Aortic smooth muscle cell (primary cell): ENCODE data around the gene LSM14B. TPM values are rescaled to one million over a fixed set of nuclear protein-coding genes. Genes with fewer than 3 reads are reported as not detected.

Source experiments
- total RNA-seq: library from RNA; depleted of rRNA; stranded (reverse); fragments of >200 nt; gene quantifications from 2 replicates; pipeline ENCODE4 v1.2.3, GENCODE V29; 2014

LSM14B gene
- 32.6 and 34.2 TPM in 2 replicates for total RNA-seq

DNA sequence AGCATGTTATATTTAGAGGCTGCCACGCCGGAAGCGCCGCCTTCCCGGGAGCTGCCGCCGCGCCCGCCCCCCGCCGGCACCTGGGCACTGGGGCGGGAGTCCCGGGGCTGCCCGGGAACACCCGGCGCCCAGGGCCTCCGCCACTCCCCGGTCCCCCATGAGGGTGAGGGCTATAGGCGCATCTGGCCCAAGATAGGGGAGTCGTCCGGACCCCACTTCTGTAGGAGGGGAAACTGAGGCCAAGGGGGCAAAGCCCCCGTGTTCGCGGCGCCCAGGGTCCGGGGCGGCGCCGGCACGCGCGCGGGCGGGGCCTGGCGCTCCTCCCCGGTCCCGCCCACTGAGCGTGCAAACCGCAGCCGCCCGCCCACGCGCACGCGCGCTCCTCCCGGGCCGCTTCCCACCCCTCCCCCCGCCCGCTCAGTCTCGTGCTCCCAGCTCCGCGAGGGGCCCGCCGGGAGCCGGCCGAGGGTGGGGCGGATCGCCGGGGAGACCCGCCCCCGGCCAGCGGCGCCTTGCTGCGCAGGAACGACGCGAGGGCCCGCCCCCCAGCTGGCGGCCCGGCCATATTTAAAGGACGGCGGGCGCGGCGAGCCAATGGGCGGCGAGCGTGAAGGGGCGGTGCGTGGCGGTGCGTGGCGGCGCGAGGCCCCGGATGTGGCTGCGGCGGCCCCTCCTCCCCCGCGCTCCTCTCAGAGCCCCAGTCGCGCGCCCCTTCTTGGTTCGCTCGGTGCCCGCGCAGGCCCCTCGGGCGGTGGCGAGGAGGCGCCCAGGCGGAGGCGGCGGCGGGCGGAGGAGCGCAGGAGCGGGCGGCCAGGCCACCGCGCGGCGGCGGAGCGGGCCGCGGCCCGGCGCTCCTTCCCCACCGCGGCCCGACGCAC, at the start of gene LSM14B:
TSS of gene LSM14B (plus strand) at position 700 of the 878 bp plus-strand sequence. CDS start 192 bp downstream, outside the sequence.

DNA sequence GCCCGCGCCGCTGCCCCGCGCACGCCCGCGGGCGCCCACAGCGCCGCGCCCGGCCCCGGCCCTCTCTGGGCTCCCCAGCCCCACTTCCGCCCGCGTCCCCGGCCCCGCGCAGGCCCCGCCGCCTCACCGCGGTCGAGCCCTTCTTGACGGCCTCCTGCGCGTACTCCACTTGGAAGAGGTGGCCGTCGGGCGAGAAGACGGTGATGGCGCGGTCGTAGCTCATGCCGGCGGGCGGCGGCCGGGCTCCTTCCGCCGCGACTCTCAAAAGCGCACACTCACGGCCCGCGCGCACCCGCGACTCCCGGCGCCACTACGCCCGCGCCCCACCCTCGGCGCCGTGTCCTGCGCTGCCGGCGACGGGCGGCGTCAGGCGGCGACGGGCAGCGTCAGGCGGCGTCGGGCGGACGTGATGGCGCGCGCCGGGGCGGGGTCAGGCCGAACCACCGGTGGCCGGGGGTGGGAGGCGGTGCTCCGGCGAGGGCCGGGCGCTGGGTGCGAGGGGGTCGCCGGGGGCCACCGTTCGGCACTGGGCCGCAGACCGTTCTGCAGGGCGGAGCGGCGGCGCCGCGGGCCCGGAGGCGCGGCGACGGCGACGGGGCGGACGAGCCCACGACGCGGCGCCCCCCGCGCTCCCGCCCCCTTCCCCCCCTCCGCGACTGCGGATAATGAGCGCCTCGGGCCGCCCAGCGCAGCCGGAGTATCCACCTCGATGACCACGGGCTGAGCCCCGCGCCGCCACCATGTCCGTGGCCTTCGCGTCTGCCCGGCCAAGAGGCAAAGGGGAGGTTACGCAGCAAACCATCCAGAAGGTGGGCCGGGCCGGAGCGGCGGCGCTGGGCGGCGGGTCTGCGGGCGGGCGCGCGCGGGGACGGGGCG, 21.0 kb downstream of the LSM14B start, which contains the start of the genes PSMA7 and SS18L1:
TSS of gene PSMA7 (minus strand) at position 314 of the 876 bp plus-strand sequence. CDS start at position 223, 91 bp downstream.
TSS of gene SS18L1 (plus strand) at position 689 of the 876 bp plus-strand sequence. CDS start at position 741, 52 bp downstream.

DNA sequence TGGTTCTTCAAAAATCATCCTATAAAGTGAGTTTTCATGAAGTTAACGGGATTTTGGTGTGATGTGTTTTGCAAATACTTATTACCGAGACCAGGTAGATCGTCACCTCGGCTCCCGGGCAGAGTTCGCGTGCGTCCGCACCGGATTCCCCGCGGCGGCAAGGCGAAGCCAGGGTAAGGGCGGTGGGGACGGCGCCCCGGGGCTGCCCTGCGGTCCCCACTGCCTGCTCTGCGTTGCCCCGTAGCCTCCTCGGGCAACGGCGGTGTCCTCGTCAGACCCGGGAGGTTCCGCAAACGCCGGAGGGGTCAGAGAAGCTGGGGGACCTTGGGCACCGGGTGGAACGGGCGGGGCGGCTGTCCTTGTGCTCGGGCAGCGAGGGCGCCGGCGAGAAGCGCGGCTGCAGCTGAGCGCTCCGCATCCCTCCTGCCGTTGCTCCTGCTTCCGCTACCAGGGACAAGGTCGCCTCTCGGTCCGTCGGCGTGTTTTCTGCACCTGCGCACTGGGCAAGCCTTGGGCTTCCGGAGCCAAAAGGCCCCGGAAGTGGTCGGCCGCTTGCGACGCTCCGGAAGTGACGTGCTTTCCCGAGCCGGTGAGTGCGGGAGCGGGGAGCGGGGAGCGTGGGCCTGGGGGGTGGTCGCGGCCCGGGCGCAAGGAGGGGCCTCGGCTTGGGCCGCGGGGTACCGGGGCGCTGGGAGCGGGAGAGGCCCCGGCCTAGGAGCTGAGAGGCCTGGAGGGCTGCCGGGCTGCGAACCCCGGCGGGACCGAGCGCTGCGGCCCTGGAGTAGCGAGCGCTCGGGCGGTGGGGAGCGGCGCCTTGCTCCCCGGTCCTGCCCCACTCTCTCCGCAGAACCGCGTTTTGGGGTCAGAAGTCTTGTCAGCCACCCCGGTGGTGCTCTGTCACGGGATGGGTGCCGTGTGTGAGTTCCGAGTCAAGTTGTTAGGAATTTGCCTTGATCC, 60.5 kb downstream of the LSM14B start, which contains the start of gene MTG2:
TSS of gene MTG2 (plus strand) at position 560 of the 957 bp plus-strand sequence. CDS start 10,393 bp downstream, outside the sequence.

Other genes with a start within 250 kb of the LSM14B start
- 2.9 and 3.1 TPM in 2 replicates for gene TAF4, start 56.6 kb upstream of the LSM14B start, total RNA-seq
- gene PSMA7, start 20.9 kb downstream of the LSM14B start, total RNA-seq, result 364 and 414 TPM in 2 replicates
- gene SS18L1, start 21.3 kb downstream of the LSM14B start, total RNA-seq, result 7.5 and 7.8 TPM in 2 replicates
- gene MTG2, start 60.6 kb downstream of the LSM14B start, total RNA-seq, result 16.4 and 19.3 TPM in 2 replicates
- not detected in 2 replicates for gene HRH3, start 97.8 kb downstream of the LSM14B start, total RNA-seq
- gene OSBPL2, start 116.0 kb downstream of the LSM14B start, total RNA-seq, result 29.6 and 29.8 TPM in 2 replicates
- gene ADRM1, start 180.5 kb downstream of the LSM14B start, total RNA-seq, result 81.4 and 101 TPM in 2 replicates
- 112 and 157 TPM in 2 replicates for gene LAMA5, start 244.8 kb downstream of the LSM14B start, total RNA-seq